Central memory CD8-positive, alpha-beta T cell (primary cell): ENCODE results near the gene RESP18.

ENCODE experiments used
- ATAC-seq: fragments of 150-1000 bp; cut with Tn5 transposase; replicated peaks from 2 replicates; pipeline ENCODE4 v1.10.0; 2022; ENCODE audit warnings: mild to moderate bottlenecking, moderate FRiP score, moderate number of reproducible peaks; ENCODE audit not compliant: poor library complexity, severe bottlenecking; ENCODE audit errors: extremely low read depth
- DNase-seq, 2 donors: peaks; one replicate each; pipeline ENCODE4 v3.0.0; 2021; ENCODE audit warnings: low spot score in 2 of 2
- H3K27ac Mint-ChIP-seq: one replicate; pipeline ENCODE4 v1.8.0; 2022; ENCODE audit warnings: low read depth, mild to moderate bottlenecking, moderate library complexity, mixed read lengths
- H3K27me3 Mint-ChIP-seq: one replicate; pipeline ENCODE4 v1.8.0; 2022; ENCODE audit warnings: mixed read lengths
- H3K36me3 Mint-ChIP-seq: one replicate; pipeline ENCODE4 v1.8.0; 2022; ENCODE audit warnings: mild to moderate bottlenecking, moderate library complexity, mixed read lengths; ENCODE audit not compliant: insufficient read depth
- H3K4me1 Mint-ChIP-seq: one replicate; pipeline ENCODE4 v1.8.0; 2022; ENCODE audit warnings: mixed read lengths
- H3K4me3 Mint-ChIP-seq: one replicate; pipeline ENCODE4 v1.8.0; 2022; ENCODE audit warnings: mild to moderate bottlenecking, moderate library complexity, mixed read lengths
- H3K9me3 Mint-ChIP-seq: one replicate; pipeline ENCODE4 v1.8.0; 2022; ENCODE audit warnings: mixed read lengths

The RESP18 gene

GRCh38 chr2:219332542-219332941, at the start of gene RESP18:
TSS of gene RESP18 (minus strand) at chr2:219332744.
- Mint-ChIP-seq H3K27ac (no peak within 1 kb of the TSS), H3K4me3 (no peak within 1 kb of the TSS), H3K9me3 (peaks cover 18% of the 10 kb centered on the region), H3K4me1 (peaks cover 7% of the 10 kb centered on the region), H3K36me3 (peaks cover 6% of the 10 kb centered on the region), H3K27me3 (peaks cover 99% of the 10 kb centered on the region)
- ATAC-seq (no peak), DNase-seq (no peak)

GRCh38 chr2:219381448-219381847, 48.9 kb upstream of the RESP18 start:
- Mint-ChIP-seq H3K36me3 (peaks cover 39% of the 10 kb centered on the region), H3K4me1 (peaks cover 22% of the 10 kb centered on the region), H3K4me3 (no peak overlapping the region), H3K9me3 (no peaks in the 10 kb centered on the region), H3K27me3 (no peaks in the 10 kb centered on the region), H3K27ac (no peak overlapping the region)
- DNase-seq (no peak), ATAC-seq (no peak)

- H3K27ac Mint-ChIP-seq, result no peak overlapping the region
Observed at GRCh38 chr2:219380926-219381325, 48.4 kb upstream of the RESP18 start.

GRCh38 chr2:219378163-219378851, 45.8 kb upstream of the RESP18 start:
- peak overlapping the region; percentile 14 for H3K27ac Mint-ChIP-seq
- H3K36me3 Mint-ChIP-seq, result peaks cover 42% of the 10 kb centered on the region
- H3K27me3 Mint-ChIP-seq, result no peaks in the 10 kb centered on the region
- H3K9me3 Mint-ChIP-seq, result no peaks in the 10 kb centered on the region
- H3K4me3 Mint-ChIP-seq, result no peak overlapping the region
- DNase-seq (no peak), ATAC-seq (no peak)
- H3K4me1 Mint-ChIP-seq, result peaks cover 14% of the 10 kb centered on the region

More at GRCh38 chr2:219380926-219381325, 48.4 kb upstream of the RESP18 start:
- H3K9me3 Mint-ChIP-seq, result no peaks in the 10 kb centered on the region
- ATAC-seq (no peak), DNase-seq (no peak)
- H3K27me3 Mint-ChIP-seq, result no peaks in the 10 kb centered on the region
- H3K4me1 Mint-ChIP-seq, result peaks cover 19% of the 10 kb centered on the region
- no peak overlapping the region for H3K4me3 Mint-ChIP-seq
- H3K36me3 Mint-ChIP-seq, result peaks cover 40% of the 10 kb centered on the region

GRCh38 chr2:219369447-219369861, 36.9 kb upstream of the RESP18 start:
- DNase-seq, result no peak
- Mint-ChIP-seq H3K27me3 (no peaks in the 10 kb centered on the region), H3K4me1 (no peaks in the 10 kb centered on the region), H3K9me3 (no peaks in the 10 kb centered on the region), H3K4me3 (no peak overlapping the region), H3K27ac (no peak overlapping the region), H3K36me3 (peaks cover 14% of the 10 kb centered on the region)
- ATAC-seq, result no peak

GRCh38 chr2:219368690-219369191, 36.2 kb upstream of the RESP18 start:
- no peak overlapping the region for H3K27ac Mint-ChIP-seq

GRCh38 chr2:219362524-219363164, 30.1 kb upstream of the RESP18 start:
- H3K4me3 Mint-ChIP-seq, result no peak overlapping the region
- H3K27ac Mint-ChIP-seq, result no peak overlapping the region
- peaks cover 20% of the 10 kb centered on the region for H3K27me3 Mint-ChIP-seq
- no peaks in the 10 kb centered on the region for H3K4me1 Mint-ChIP-seq
- DNase-seq, result no peak
- no peaks in the 10 kb centered on the region for H3K9me3 Mint-ChIP-seq
- ATAC-seq, result no peak
- no peaks in the 10 kb centered on the region for H3K36me3 Mint-ChIP-seq

More at GRCh38 chr2:219368690-219369191, 36.2 kb upstream of the RESP18 start:
- Mint-ChIP-seq H3K4me1 (no peaks in the 10 kb centered on the region), H3K9me3 (no peaks in the 10 kb centered on the region), H3K27me3 (no peaks in the 10 kb centered on the region), H3K36me3 (peaks cover 9% of the 10 kb centered on the region), H3K4me3 (no peak overlapping the region)
- ATAC-seq, result no peak
- DNase-seq, result no peak

GRCh38 chr2:219362072-219362471, 29.5 kb upstream of the RESP18 start:
- Mint-ChIP-seq H3K36me3 (no peaks in the 10 kb centered on the region), H3K4me3 (no peak overlapping the region), H3K27me3 (peaks cover 25% of the 10 kb centered on the region), H3K9me3 (no peaks in the 10 kb centered on the region), H3K4me1 (no peaks in the 10 kb centered on the region), H3K27ac (no peak overlapping the region)
- ATAC-seq, result no peak
- DNase-seq, result no peak

- H3K4me3 Mint-ChIP-seq, result no peak overlapping the region
- ATAC-seq (no peak), DNase-seq (no peak)
- H3K27me3 Mint-ChIP-seq, result peaks cover 62% of the 10 kb centered on the region
- no peak overlapping the region for H3K27ac Mint-ChIP-seq
- no peaks in the 10 kb centered on the region for H3K4me1 Mint-ChIP-seq
- no peaks in the 10 kb centered on the region for H3K9me3 Mint-ChIP-seq
- H3K36me3 Mint-ChIP-seq, result no peaks in the 10 kb centered on the region
Observed at GRCh38 chr2:219358170-219359075, 25.9 kb upstream of the RESP18 start.

GRCh38 chr2:219356834-219357233, 24.3 kb upstream of the RESP18 start:
- H3K4me3 Mint-ChIP-seq, result no peak overlapping the region
- H3K27ac Mint-ChIP-seq, result no peak overlapping the region
- no peaks in the 10 kb centered on the region for H3K36me3 Mint-ChIP-seq
- peaks cover 63% of the 10 kb centered on the region for H3K27me3 Mint-ChIP-seq
- DNase-seq, result no peak
- no peak for ATAC-seq
- H3K9me3 Mint-ChIP-seq, result no peaks in the 10 kb centered on the region
- H3K4me1 Mint-ChIP-seq, result no peaks in the 10 kb centered on the region

GRCh38 chr2:219354582-219354981, 22.0 kb upstream of the RESP18 start:
- ATAC-seq (no peak), DNase-seq (no peak)
- Mint-ChIP-seq H3K27ac (no peak overlapping the region), H3K9me3 (no peaks in the 10 kb centered on the region), H3K36me3 (peaks cover 4% of the 10 kb centered on the region), H3K4me3 (no peak overlapping the region), H3K4me1 (no peaks in the 10 kb centered on the region), H3K27me3 (peaks cover 65% of the 10 kb centered on the region)

GRCh38 chr2:219353129-219353528, 20.6 kb upstream of the RESP18 start:
- no peak for ATAC-seq

More at GRCh38 chr2:219353129-219353528, 20.6 kb upstream of the RESP18 start:
- Mint-ChIP-seq H3K9me3 (no peaks in the 10 kb centered on the region), H3K27me3 (peaks cover 74% of the 10 kb centered on the region), H3K27ac (no peak overlapping the region), H3K36me3 (peaks cover 4% of the 10 kb centered on the region), H3K4me3 (no peak overlapping the region), H3K4me1 (no peaks in the 10 kb centered on the region)
- DNase-seq, result no peak
